GM10266 (cell line): ENCODE results near the gene PCDH15.

Source experiments
- DNase-seq: peaks from one replicate; pipeline ENCODE4 v3.0.0; 2012; ENCODE audit errors: extremely low spot score
- TF ChIP-seq, protein P1 (sequence below): IDR thresholded peaks from 2 replicates; pipeline ENCODE4 v1.5.1; 2012; ENCODE audit warnings: mild to moderate bottlenecking, low read depth; ENCODE audit not compliant: control insufficient read depth, insufficient read depth; ENCODE audit errors: missing control alignments

Gene PCDH15

DNA sequence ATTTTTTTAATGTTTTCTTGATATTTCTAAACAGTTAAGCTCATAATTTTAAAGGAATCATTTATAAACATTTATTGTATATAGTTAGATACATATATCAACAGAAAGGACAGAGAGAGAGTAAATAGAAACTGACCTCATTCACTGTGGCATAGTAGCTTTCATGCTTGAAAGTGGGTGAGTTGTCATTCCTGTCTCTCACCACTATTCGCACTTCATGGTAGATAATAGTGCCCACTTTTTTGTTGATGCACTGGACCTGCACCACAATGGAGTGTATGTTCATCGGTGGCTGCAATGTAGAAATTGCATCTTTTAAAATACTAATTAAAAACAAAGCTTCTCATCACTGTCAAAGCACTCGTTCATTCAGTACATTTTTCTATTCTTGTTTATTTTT, 432.0 kb downstream of the PCDH15 start:
- TF ChIP-seq, protein P1, sequence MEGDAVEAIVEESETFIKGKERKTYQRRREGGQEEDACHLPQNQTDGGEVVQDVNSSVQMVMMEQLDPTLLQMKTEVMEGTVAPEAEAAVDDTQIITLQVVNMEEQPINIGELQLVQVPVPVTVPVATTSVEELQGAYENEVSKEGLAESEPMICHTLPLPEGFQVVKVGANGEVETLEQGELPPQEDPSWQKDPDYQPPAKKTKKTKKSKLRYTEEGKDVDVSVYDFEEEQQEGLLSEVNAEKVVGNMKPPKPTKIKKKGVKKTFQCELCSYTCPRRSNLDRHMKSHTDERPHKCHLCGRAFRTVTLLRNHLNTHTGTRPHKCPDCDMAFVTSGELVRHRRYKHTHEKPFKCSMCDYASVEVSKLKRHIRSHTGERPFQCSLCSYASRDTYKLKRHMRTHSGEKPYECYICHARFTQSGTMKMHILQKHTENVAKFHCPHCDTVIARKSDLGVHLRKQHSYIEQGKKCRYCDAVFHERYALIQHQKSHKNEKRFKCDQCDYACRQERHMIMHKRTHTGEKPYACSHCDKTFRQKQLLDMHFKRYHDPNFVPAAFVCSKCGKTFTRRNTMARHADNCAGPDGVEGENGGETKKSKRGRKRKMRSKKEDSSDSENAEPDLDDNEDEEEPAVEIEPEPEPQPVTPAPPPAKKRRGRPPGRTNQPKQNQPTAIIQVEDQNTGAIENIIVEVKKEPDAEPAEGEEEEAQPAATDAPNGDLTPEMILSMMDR, result no peak
- no peak for DNase-seq

DNA sequence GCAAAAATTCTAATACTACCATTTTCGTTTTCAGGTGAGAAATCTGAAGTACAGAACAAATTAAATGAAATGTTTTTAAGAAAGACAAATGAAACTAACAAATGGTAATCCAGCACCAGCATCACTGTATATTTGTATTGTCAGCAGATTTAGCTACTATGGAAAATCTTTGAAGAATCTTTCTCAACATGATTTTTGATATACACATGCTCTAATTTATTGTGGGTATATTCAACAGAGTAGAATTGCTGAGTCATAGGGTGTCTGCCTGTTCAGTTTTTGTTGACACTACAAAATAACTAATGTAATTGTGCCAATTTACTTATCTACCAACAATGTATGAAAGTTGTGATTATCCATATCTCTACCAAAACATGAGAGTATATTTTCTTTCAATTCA, 437.6 kb downstream of the PCDH15 start:
- no peak for DNase-seq
- TF ChIP-seq, protein P1, result no peak

DNA sequence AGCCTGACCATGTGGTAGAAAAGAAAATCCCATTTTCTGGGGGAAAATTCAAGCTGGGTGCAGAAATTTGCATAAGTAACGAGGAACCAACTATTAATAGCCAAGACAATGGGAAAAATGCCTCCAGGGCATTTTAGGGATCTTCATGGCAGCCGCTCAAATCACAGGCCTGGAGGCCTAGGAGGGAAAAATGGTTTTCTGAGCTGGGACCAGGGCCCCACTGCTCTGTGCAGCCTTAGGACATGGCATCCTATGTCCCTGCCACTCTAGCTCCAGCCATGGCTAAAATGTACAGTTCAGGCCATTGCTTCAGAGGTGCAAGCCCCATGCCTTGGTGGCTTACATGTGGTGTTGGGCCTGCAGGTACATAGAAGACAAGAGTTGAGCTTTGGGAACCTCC, 459.0 kb downstream of the PCDH15 start:
- TF ChIP-seq, protein P1, result no peak
- DNase-seq, result no peak

DNA sequence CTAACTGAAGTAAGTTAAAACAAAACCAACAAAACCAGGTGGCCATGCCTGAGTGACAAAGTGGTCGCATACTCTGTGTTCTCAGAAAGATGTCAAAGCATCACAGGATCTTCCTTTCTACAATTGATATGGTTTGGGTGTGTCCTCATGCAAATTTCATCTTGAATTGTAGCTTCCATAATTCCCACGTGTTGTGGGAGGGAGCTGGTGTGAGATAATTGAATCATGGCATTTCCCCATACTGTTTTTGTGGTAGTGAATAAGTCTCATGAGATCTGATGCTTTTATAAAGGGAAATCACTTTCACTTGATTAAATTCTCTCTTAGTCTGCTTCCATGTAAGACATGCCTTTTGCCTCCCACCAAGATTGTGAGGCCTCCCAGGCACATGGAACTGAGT, 465.7 kb downstream of the PCDH15 start:
- TF ChIP-seq, protein P1, result no peak
- DNase-seq, result no peak

DNA sequence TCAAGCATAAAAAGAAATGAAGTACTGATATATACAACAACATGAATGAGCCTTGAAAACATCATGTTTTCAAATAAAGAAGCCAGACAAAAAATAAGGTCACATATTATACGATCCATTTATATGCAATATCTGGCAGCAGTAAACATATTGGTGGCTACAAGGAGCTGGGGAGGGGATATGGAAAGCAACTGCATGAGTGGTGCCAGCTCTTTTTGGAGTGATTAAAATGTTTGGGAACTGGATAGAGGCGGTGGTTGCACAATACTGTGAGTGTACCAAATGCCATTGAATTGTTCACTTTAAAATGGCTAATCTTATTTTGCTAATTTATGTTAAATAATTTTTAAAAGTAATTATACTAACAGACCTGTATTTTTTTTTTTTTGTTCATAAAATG, 481.7 kb downstream of the PCDH15 start:
- no peak for DNase-seq
- TF ChIP-seq, protein P1, result no peak

DNA sequence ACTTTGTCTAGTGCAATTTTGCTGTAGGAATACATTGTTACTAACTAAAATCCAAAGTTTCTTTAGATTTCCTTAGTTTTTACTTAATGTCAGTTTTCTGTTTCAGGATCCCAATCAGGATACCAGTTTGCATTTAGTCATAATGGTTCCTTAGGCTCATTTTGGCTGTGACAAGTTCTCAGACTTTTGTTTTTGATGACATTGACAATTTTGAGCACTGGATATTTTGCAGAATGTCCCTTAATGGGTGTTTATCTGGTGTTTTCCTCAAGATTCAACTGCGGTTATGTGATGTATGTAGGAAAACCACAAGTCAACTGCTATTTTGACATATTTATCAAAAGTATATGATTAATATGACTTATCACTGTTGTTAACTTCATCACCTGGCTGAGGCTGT, 482.6 kb downstream of the PCDH15 start:
- DNase-seq, result no peak
- TF ChIP-seq, protein P1, result no peak

DNA sequence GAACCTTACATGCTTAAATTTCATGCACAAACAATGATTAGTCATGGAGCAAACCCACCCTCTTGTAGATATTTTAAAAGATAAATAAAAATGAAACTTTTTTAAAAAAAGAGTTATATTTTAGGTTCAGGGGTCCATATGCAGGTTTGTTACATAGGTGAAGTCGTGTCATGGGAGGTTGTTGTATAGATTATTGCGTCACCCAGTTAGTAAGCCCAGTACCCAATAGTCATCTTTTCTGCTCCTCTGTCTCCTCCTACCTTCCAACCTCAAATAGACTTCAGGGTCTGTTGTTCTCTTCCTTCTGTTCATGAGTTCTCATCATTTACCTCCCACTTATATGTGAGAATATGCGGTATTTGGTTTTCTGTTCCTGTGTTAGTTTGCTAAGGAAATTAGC, 486.6 kb downstream of the PCDH15 start:
- DNase-seq, result no peak
- TF ChIP-seq, protein P1, result no peak
